K562 (cell line): ENCODE results near the gene EPHB1. TPM values are rescaled to one million over a fixed set of nuclear protein-coding genes. Genes with fewer than 3 reads are reported as not detected.

Experiments
- ATAC-seq: fragments of 200-7000 bp; cut with Tn5 transposase; 3 replicates; pipeline ENCODE4 v1.9.1; 2020; ENCODE audit warnings: moderate library complexity
- BruUV-seq: library from RNA; stranded (reverse); fragments of 400-500 nt; replicated peaks from 2 replicates; lab custom pipeline; 2021; lab: Mats Ljungman, UMichigan
- CTCF ChIA-PET: fragments of 300-600 bp; formaldehyde crosslinking; extraction: SDS; loops from one replicate; lab custom pipeline; 2021; ENCODE audit warnings: low intra/inter-chr PET ratio; lab: Yijun Ruan, JAX
- POLR2A ChIA-PET: fragments of 300-600, 350-650 bp; sonication (Branson Sonifier 250); formaldehyde crosslinking; extraction: SDS; loops from one replicate; lab custom pipeline; 2021; ENCODE audit warnings: antibody characterized with exemption, inconsistent platforms; lab: Yijun Ruan, JAX
- DNase-seq, 4 experiments: peaks; one replicate each; pipeline versions ENCODE4 v3.0.0 to v3.0.0-alpha.2; 2011 to 2018; ENCODE audit warnings: low spot score in 3 of 4, mixed read lengths in 3 of 4; ENCODE audit errors: extremely low read depth in 1 of 4
- FAIRE-seq: peaks from 2 replicates; lab custom pipeline; 2011; peaks lifted over from hg19 to GRCh38; lab: Jason Lieb, UNC
- H2AFZ ChIP-seq: 2 replicates; pipeline ENCODE4 v1.6.0; 2011; ENCODE audit warnings: low read depth, low read length, control low read depth, inconsistent platforms
- H3K27ac ChIP-seq: fragments of 200-600 bp; 3 replicates; pipeline ENCODE4 v1.8.0; 2011; ENCODE audit warnings: low read depth, mild to moderate bottlenecking, control low read depth, inconsistent platforms, low read length, moderate library complexity, mixed read lengths; ENCODE audit errors: extremely low read depth
- H3K27me3 ChIP-seq, 2 experiments: fragments of 300-600 bp in 1 of 2; 2 replicates in 1 of 2; 3 replicates in 1 of 2; pipeline versions ENCODE4 v1.6.0 to v1.8.0; 2011; ENCODE audit warnings: inconsistent platforms in 2 of 2, low read length in 2 of 2, mild to moderate bottlenecking in 1 of 2, mixed read lengths in 1 of 2, moderate library complexity in 1 of 2; ENCODE audit not compliant: control insufficient read depth in 2 of 2, insufficient read depth in 2 of 2
- H3K36me3 ChIP-seq: fragments of 300-600 bp; 3 replicates; pipeline ENCODE4 v1.8.0; 2011; ENCODE audit warnings: mild to moderate bottlenecking, low read length, inconsistent platforms; ENCODE audit not compliant: control insufficient read depth, insufficient read depth
- H3K4me1 ChIP-seq, 2 experiments: fragments of 200-600 bp in 1 of 2; replicated peaks in 1 of 2; 2 replicates in 1 of 2; 3 replicates in 1 of 2; pipeline versions ENCODE4 v1.5.1 to v1.8.0; 2011; ENCODE audit warnings: inconsistent platforms in 2 of 2, low read length in 2 of 2, mild to moderate bottlenecking in 1 of 2, mixed read lengths in 1 of 2, moderate library complexity in 1 of 2; ENCODE audit not compliant: control insufficient read depth in 2 of 2, insufficient read depth in 2 of 2
- H3K4me2 ChIP-seq: 2 replicates; pipeline ENCODE4 v1.6.1; 2011; ENCODE audit warnings: low read length, control low read depth, inconsistent platforms, mixed read lengths; ENCODE audit not compliant: insufficient read depth
- H3K4me3 ChIP-seq: fragments of 200-600 bp; sonication (generic), shearing (Covaris generic); 2 replicates; pipeline ENCODE4 v1.5.1; 2016; ENCODE audit warnings: control low read depth, inconsistent platforms
- H3K79me2 ChIP-seq: fragments of 200-600 bp; 3 replicates; pipeline ENCODE4 v1.8.0; 2011; ENCODE audit warnings: low read length, inconsistent platforms; ENCODE audit not compliant: control insufficient read depth, insufficient read depth
- H3K9ac ChIP-seq, 2 experiments: 2 replicates each; pipeline versions ENCODE4 v1.6.0 to v1.6.1; 2011; ENCODE audit warnings: low read depth in 2 of 2, low read length in 2 of 2, control low read depth in 1 of 2, inconsistent platforms in 1 of 2, mild to moderate bottlenecking in 1 of 2, mixed read lengths in 1 of 2; ENCODE audit not compliant: insufficient read depth in 1 of 2
- H3K9me1 ChIP-seq: one replicate; pipeline ENCODE4 v1.6.0; 2011; ENCODE audit warnings: inconsistent platforms, mild to moderate bottlenecking, low read length, moderate library complexity; ENCODE audit not compliant: control insufficient read depth, insufficient read depth
- H3K9me3 ChIP-seq: replicated peaks from 2 replicates; pipeline ENCODE4 v1.5.1; 2011; ENCODE audit warnings: low read depth, low read length, inconsistent platforms; ENCODE audit not compliant: control insufficient read depth, insufficient read depth
- H4K20me1 ChIP-seq: replicated peaks from 2 replicates; pipeline ENCODE4 v1.6.1; 2011; ENCODE audit warnings: low read length, inconsistent platforms, mixed read lengths; ENCODE audit not compliant: control insufficient read depth, insufficient read depth
- C11orf30 ChIP-seq: fragments of 450-650 bp; IDR thresholded peaks from 2 replicates; pipeline ENCODE4 v1.6.1; 2016; ENCODE audit warnings: low read depth, mild to moderate bottlenecking
- FOXM1 ChIP-seq, 2 experiments: fragments of 450-650 bp in 1 of 2; sonication (generic) in 1 of 2; formaldehyde crosslinking in 1 of 2; IDR thresholded peaks; 2 replicates each; pipeline versions ENCODE4 v1.6.1 to v1.9.0; 2017 to 2022; ENCODE audit warnings: low read depth in 2 of 2, mild to moderate bottlenecking in 2 of 2, missing genetic modification reagents in 1 of 2, moderate library complexity in 1 of 2
- HDAC3 ChIP-seq: fragments of 450-650 bp; IDR thresholded peaks from 2 replicates; pipeline ENCODE4 v1.6.1; 2018; ENCODE audit warnings: borderline replicate concordance, mild to moderate bottlenecking, moderate library complexity; ENCODE audit not compliant: partially characterized antibody
- SRF ChIP-seq, 2 experiments: fragments of 250-450, 450-650 bp in 1 of 2; sonication (Bioruptor Pico) in 1 of 2; sonication (generic) in 1 of 2; formaldehyde crosslinking; IDR thresholded peaks; 2 replicates each; pipeline versions ENCODE4 v1.5.0 to v1.5.1; 2020 to 2022; ENCODE audit warnings: mild to moderate bottlenecking in 1 of 2, missing genetic modification reagents in 1 of 2
- SRSF1 ChIP-seq: fragments of 200-400 bp; formaldehyde crosslinking; IDR thresholded peaks from 2 replicates; pipeline ENCODE4 v1.6.1; 2017; ENCODE audit warnings: mild to moderate bottlenecking, low read depth, low read length, moderate library complexity
- TEAD1 ChIP-seq, 2 experiments: fragments of 450-650 bp in 1 of 2; sonication (generic) in 1 of 2; formaldehyde crosslinking; IDR thresholded peaks; 2 replicates each; pipeline versions ENCODE4 v1.4.0 to v1.8.0; 2020 to 2022; ENCODE audit warnings: mild to moderate bottlenecking in 2 of 2, missing genetic modification reagents in 1 of 2
- ZNF280B ChIP-seq: fragments of 250-450 bp; sonication (Bioruptor Pico); IDR thresholded peaks from 2 replicates; pipeline ENCODE4 v1.5.1; 2021; ENCODE audit warnings: mild to moderate bottlenecking
- ZNF76 ChIP-seq: fragments of 250-450 bp; sonication (Bioruptor Pico); IDR thresholded peaks from 2 replicates; pipeline ENCODE4 v1.4.0; 2020; ENCODE audit warnings: mild to moderate bottlenecking, moderate library complexity, borderline replicate concordance
- WGBS: fragments of 100-300 bp; shearing (Covaris generic); methylation state at CpG from one replicate; pipeline ENCODE4 v1.1.6; 2016; ENCODE audit warnings: low coverage, mixed read lengths; ENCODE audit not compliant: insufficient coverage; ENCODE audit errors: missing lambda C conversion rate; 5-methylcytosine and 5-hydroxymethylcytosine counted together
- in situ Hi-C: fragments of 300-500 bp; cut with MboI; formaldehyde crosslinking; loops from 4 replicates; pipeline ENCODE4 v1.15.0; 2018; ENCODE audit warnings: inconsistent platforms, mixed read lengths
- intact Hi-C: fragments of 100-400 bp; cut with micrococcal nuclease; formaldehyde crosslinking; loops from 2 replicates; pipeline ENCODE4 v1.14.2; 2022
- polyA plus RNA-seq, 8 experiments: library from polyadenylated mRNA; depleted of rRNA in 4 of 8; stranded (reverse) in 5 of 8; unstranded in 3 of 8; fragments of >200 nt; fragmentation: Nextera tagmentation in 2 of 8; fragmentation: Illumina TruSeq in 1 of 8; extraction: Ambion mirVana in 2 of 8; extraction: Trizol in 1 of 8; gene quantifications; 2 replicates each; pipeline versions ENCODE4 v1.2.1 to v1.2.3, GENCODE V29; 2011 to 2014; ENCODE audit warnings: inconsistent platforms in 1 of 8, missing spikeins in 1 of 8
- total RNA-seq, 7 experiments: library from RNA; depleted of rRNA in 6 of 7; stranded (reverse); fragments of >200 nt in 6 of 7; fragmentation: Illumina TruSeq in 2 of 7; extraction: Trizol in 2 of 7; gene quantifications; 2 replicates each; pipeline versions ENCODE4 v1.2.1 to v1.2.3, GENCODE V29; 2011 to 2021; ENCODE audit warnings: low replicate concordance in 1 of 7
- TF ChIP-seq, protein P1 (sequence below): sonication (generic); formaldehyde crosslinking; IDR thresholded peaks from 2 replicates; pipeline ENCODE4 v1.9.0; 2022; ENCODE audit warnings: mild to moderate bottlenecking, missing genetic modification reagents
- TF ChIP-seq, protein P2 (sequence below): fragments of 250-450 bp; sonication (Bioruptor Pico); IDR thresholded peaks from 2 replicates; pipeline ENCODE4 v1.8.0; 2022; ENCODE audit warnings: moderate library complexity, mild to moderate bottlenecking, inconsistent platforms
- TF ChIP-seq, protein P3 (sequence below): sonication (generic); formaldehyde crosslinking; IDR thresholded peaks from 2 replicates; pipeline ENCODE4 v1.8.0; 2023; ENCODE audit warnings: missing genetic modification reagents, mild to moderate bottlenecking, borderline replicate concordance

Gene EPHB1
- total and polyA plus RNA-seq, 9 of the 15 experiments (the other 6 are each of a cell fraction or from before 2014, with no cell fraction given) = 0.29 TPM; not detected in 8

DNA sequence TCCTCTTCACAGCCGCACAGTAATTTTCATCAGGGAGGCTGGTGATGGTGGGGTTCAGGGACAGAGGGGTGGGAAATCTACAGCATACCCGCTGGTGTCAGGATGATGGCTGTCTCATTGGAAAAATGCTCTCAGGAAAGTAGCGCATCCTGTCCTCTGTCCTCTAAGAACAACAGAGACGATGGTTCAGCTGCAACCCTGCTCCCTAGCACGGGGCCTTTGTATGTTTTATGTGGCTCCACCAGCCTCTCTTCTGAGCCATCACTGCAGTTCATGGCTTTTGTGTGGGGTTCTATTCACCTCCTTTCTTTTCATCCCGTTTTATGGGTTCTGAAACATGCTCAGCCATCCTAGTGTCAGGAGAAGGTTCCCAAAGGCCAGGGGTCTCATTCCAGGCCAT, 68.9 kb downstream of the EPHB1 start (continued):
- TF ChIP-seq TEAD1 (CRISPR knock-in tag; IDR thresholded peaks at IDR 0.05) = no peak
- no peak for TF ChIP-seq SRF (CRISPR knock-in tag; IDR thresholded peaks at IDR 0.05)
- TF ChIP-seq, protein P1, sequence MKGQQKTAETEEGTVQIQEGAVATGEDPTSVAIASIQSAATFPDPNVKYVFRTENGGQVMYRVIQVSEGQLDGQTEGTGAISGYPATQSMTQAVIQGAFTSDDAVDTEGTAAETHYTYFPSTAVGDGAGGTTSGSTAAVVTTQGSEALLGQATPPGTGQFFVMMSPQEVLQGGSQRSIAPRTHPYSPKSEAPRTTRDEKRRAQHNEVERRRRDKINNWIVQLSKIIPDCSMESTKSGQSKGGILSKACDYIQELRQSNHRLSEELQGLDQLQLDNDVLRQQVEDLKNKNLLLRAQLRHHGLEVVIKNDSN (CRISPR knock-in tag) = no peak
- TF ChIP-seq FOXM1 (IDR thresholded peaks at IDR 0.05; ENCODE audit: low read depth) = no peak
- TF ChIP-seq FOXM1 (CRISPR knock-in tag; IDR thresholded peaks at IDR 0.05; ENCODE audit: low read depth) = no peak
- TF ChIP-seq SRSF1 = no peak
- TF ChIP-seq, protein P2, sequence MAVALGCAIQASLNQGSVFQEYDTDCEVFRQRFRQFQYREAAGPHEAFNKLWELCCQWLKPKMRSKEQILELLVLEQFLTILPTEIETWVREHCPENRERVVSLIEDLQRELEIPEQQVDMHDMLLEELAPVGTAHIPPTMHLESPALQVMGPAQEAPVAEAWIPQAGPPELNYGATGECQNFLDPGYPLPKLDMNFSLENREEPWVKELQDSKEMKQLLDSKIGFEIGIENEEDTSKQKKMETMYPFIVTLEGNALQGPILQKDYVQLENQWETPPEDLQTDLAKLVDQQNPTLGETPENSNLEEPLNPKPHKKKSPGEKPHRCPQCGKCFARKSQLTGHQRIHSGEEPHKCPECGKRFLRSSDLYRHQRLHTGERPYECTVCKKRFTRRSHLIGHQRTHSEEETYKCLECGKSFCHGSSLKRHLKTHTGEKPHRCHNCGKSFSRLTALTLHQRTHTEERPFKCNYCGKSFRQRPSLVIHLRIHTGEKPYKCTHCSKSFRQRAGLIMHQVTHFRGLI (CRISPR knock-in tag) = no peak
- no peak for TF ChIP-seq ZNF76

DNA sequence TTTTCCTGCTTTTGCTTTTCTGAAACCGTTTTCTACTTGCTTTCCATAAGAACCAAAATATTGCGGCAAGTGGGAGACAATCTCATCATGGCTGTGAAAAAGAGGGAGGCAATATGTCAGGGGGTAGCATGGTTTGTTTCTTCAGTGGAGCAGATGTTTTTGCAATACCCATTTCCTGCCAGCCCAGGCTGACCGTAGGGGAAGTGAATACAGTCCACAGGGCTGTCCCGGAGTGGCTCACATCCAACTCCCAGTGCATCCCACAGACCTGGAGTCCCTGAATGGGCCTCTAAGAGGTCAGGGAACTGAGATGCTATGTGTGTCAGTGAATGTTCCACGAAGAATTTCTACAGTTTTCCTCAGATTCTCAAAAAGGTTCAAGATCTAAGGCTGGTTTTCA, 69.6 kb downstream of the EPHB1 start:
- Histone ChIP-seq H3K9me3 (no peaks in the 10 kb centered on the region), H3K36me3 (no peaks in the 10 kb centered on the region), H3K4me3 (no peak overlapping the region), H3K9ac (no peak overlapping the region), H2AFZ (no peak overlapping the region), H3K4me2 (no peak overlapping the region), H4K20me1 (no peaks in the 10 kb centered on the region), H3K4me1 (no peaks in the 10 kb centered on the region), H3K27me3 (no peaks in the 10 kb centered on the region), H3K9me1 (no peaks in the 10 kb centered on the region), H3K79me2 (no peaks in the 10 kb centered on the region), H3K27ac (no peak overlapping the region)
- no peak for DNase-seq
- no peak for FAIRE-seq
- WGBS = 0% methylated on average over 5 of the region's 5 CpGs
- no peak for ATAC-seq
- ChIA-PET POLR2A (no interaction called here), CTCF (no interaction called here)
- BruUV-seq = no TSS peak
- in situ Hi-C loops = no loop called here
- intact Hi-C loops = no loop called here
- TF ChIP-seq ZNF280B (CRISPR knock-in tag) (no peak), C11orf30 (no peak), HDAC3 (no peak)
- TF ChIP-seq, protein P3, sequence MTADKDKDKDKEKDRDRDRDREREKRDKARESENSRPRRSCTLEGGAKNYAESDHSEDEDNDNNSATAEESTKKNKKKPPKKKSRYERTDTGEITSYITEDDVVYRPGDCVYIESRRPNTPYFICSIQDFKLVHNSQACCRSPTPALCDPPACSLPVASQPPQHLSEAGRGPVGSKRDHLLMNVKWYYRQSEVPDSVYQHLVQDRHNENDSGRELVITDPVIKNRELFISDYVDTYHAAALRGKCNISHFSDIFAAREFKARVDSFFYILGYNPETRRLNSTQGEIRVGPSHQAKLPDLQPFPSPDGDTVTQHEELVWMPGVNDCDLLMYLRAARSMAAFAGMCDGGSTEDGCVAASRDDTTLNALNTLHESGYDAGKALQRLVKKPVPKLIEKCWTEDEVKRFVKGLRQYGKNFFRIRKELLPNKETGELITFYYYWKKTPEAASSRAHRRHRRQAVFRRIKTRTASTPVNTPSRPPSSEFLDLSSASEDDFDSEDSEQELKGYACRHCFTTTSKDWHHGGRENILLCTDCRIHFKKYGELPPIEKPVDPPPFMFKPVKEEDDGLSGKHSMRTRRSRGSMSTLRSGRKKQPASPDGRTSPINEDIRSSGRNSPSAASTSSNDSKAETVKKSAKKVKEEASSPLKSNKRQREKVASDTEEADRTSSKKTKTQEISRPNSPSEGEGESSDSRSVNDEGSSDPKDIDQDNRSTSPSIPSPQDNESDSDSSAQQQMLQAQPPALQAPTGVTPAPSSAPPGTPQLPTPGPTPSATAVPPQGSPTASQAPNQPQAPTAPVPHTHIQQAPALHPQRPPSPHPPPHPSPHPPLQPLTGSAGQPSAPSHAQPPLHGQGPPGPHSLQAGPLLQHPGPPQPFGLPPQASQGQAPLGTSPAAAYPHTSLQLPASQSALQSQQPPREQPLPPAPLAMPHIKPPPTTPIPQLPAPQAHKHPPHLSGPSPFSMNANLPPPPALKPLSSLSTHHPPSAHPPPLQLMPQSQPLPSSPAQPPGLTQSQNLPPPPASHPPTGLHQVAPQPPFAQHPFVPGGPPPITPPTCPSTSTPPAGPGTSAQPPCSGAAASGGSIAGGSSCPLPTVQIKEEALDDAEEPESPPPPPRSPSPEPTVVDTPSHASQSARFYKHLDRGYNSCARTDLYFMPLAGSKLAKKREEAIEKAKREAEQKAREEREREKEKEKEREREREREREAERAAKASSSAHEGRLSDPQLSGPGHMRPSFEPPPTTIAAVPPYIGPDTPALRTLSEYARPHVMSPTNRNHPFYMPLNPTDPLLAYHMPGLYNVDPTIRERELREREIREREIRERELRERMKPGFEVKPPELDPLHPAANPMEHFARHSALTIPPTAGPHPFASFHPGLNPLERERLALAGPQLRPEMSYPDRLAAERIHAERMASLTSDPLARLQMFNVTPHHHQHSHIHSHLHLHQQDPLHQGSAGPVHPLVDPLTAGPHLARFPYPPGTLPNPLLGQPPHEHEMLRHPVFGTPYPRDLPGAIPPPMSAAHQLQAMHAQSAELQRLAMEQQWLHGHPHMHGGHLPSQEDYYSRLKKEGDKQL = no peak
